ENCODE results near the gene METTL2A. TPM values are rescaled to one million over a fixed set of nuclear protein-coding genes. Genes with fewer than 3 reads are reported as not detected.
"Not testable (repeated sequence)": the region's sequence is repeated elsewhere in the genome, so short reads cannot be mapped to it uniquely, and the experiment has no call there.

The METTL2A gene
- total RNA-seq, 1 donor from 2014 or later = 7.8 TPM

- DNase-seq (ENCODE audit: low spot score) = peak; percentile 53
- ATAC-seq = peak; percentile 52
These were observed 47.1 kb downstream of the METTL2A start for GRCh38 chr17:62470666-62471379.

GRCh38 chr17:62471380-62471880, 47.7 kb downstream of the METTL2A start:
- not testable (repeated sequence) for DNase-seq (ENCODE audit: low spot score); ATAC-seq

- DNase-seq (ENCODE audit: low spot score) = not testable (repeated sequence)
- peak; percentile 45 for ATAC-seq
These were observed 49.6 kb downstream of the METTL2A start for GRCh38 chr17:62473030-62473982.

- not testable (repeated sequence) for ATAC-seq; DNase-seq (ENCODE audit: low spot score)
These were observed 53.4 kb downstream of the METTL2A start for GRCh38 chr17:62477111-62477510.

GRCh38 chr17:62477718-62478408, 54.2 kb downstream of the METTL2A start:
- ATAC-seq (peak; percentile 49), DNase-seq (ENCODE audit: low spot score) (peak; percentile 60)

GRCh38 chr17:62478424-62478879, 54.8 kb downstream of the METTL2A start, which contains the start of gene TLK2:
TSS of gene TLK2 (plus strand) at chr17:62478825. CDS start at chr17:62481126, 2,301 bp downstream.
- DNase-seq (ENCODE audit: low spot score) = peak; percentile 78
- peak; percentile 80 for ATAC-seq

- peak; percentile 59 for ATAC-seq
- peak; percentile 59 for DNase-seq (ENCODE audit: low spot score)
These were observed 55.4 kb downstream of the METTL2A start for GRCh38 chr17:62478880-62479638.

GRCh38 chr17:62479639-62480258, 56.1 kb downstream of the METTL2A start:
- ATAC-seq (peak; percentile 35), DNase-seq (ENCODE audit: low spot score) (peak; percentile 58)

- peak; percentile 15 for DNase-seq (ENCODE audit: low spot score)
- ATAC-seq = not testable (repeated sequence)
These were observed 58.9 kb downstream of the METTL2A start for GRCh38 chr17:62482553-62482952.

- not testable (repeated sequence) for ATAC-seq; DNase-seq (ENCODE audit: low spot score)
These were observed 67.3 kb downstream of the METTL2A start for GRCh38 chr17:62490990-62491389.

GRCh38 chr17:62493049-62493655, 69.5 kb downstream of the METTL2A start:
- ATAC-seq; DNase-seq (ENCODE audit: low spot score): not testable (repeated sequence)

- DNase-seq (ENCODE audit: low spot score) = peak; percentile 11
- ATAC-seq = not testable (repeated sequence)
These were observed 70.4 kb downstream of the METTL2A start for GRCh38 chr17:62494073-62494472.

- ATAC-seq; DNase-seq (ENCODE audit: low spot score): not testable (repeated sequence)
These were observed 72.6 kb downstream of the METTL2A start for GRCh38 chr17:62496344-62496743.

GRCh38 chr17:62498796-62499195, 75.1 kb downstream of the METTL2A start:
- not testable (repeated sequence) for ATAC-seq

More at GRCh38 chr17:62498796-62499195, 75.1 kb downstream of the METTL2A start:
- DNase-seq (ENCODE audit: low spot score) = peak; percentile 35

Other genes starting within 250 kb of the METTL2A start
- not detected for gene EFCAB3, start 43.3 kb upstream of the METTL2A start, total RNA-seq
- 11.4 TPM for gene TLK2, start 54.9 kb downstream of the METTL2A start, total RNA-seq
- gene MRC2, start 203.8 kb downstream of the METTL2A start, total RNA-seq = 2.3 TPM